Gastroesophageal sphincter (tissue), 4 donors: ENCODE data around the gene TENM3. TPM values are rescaled to one million over a fixed set of nuclear protein-coding genes. Genes with fewer than 3 reads are reported as not detected.

Experiments
- ATAC-seq: fragments of 150-250 bp; one replicate; pipeline ENCODE4 v1.9.1; 2016; ENCODE audit warnings: mild to moderate bottlenecking, moderate library complexity
- H3K27ac ChIP-seq, 4 donors: fragments of 200-600 bp; sonication (generic) in 3 of 4; 1 replicate in 3 of 4; 2 replicates in 1 of 4; pipeline ENCODE4 v1.5.1; 2016 to 2019
- H3K27me3 ChIP-seq: fragments of 200-600 bp; sonication (generic); one replicate; pipeline ENCODE4 v1.5.1; 2019
- H3K36me3 ChIP-seq, 2 donors: fragments of 200-600 bp; sonication (generic); one replicate each; pipeline ENCODE4 v1.5.1; 2019; ENCODE audit warnings: control low read depth in 1 of 2
- H3K4me1 ChIP-seq, 3 donors: fragments of 200-600 bp; sonication (generic); 1 replicate in 2 of 3; 2 replicates in 1 of 3; pipeline ENCODE4 v1.5.1; 2016 to 2019; ENCODE audit warnings: control low read depth in 2 of 3
- H3K4me3 ChIP-seq, 2 donors: fragments of 200-600 bp; sonication (generic); one replicate each; pipeline ENCODE4 v1.5.1; 2019; ENCODE audit warnings: mild to moderate bottlenecking in 1 of 2, moderate library complexity in 1 of 2
- H3K9me3 ChIP-seq, 3 donors: fragments of 200-600 bp; sonication (generic); one replicate each; pipeline ENCODE4 v1.5.1; 2017 to 2019; ENCODE audit warnings: control low read depth in 2 of 3
- CTCF ChIP-seq, 4 experiments: fragments of 200-600 bp in 2 of 4; fragments of 450-650 bp in 2 of 4; sonication (generic) in 1 of 4; IDR thresholded peaks; one replicate each; pipeline ENCODE4 v1.5.1; 2017 to 2019; ENCODE audit warnings: antibody characterized with exemption in 4 of 4, mild to moderate bottlenecking in 2 of 4, moderate library complexity in 2 of 4
- EP300 ChIP-seq: sonication (generic); formaldehyde crosslinking; IDR thresholded peaks from one replicate; pipeline ENCODE4 v1.6.1; 2017; ENCODE audit warnings: antibody characterized with exemption, mild to moderate bottlenecking
- POLR2A ChIP-seq, 2 donors: fragments of 450-650 bp; IDR thresholded peaks; one replicate each; pipeline ENCODE4 v1.6.1; 2017; ENCODE audit warnings: antibody characterized with exemption in 2 of 2, mild to moderate bottlenecking in 2 of 2, moderate library complexity in 1 of 2
- POLR2AphosphoS5 ChIP-seq: sonication (generic); formaldehyde crosslinking; IDR thresholded peaks from one replicate; pipeline ENCODE4 v1.6.1; 2017; ENCODE audit warnings: antibody characterized with exemption
- WGBS, 2 donors: methylation state at CpG; one replicate each; pipeline ENCODE4 v1.1.5; 2018; ENCODE audit warnings: low coverage in 1 of 2; 5-methylcytosine and 5-hydroxymethylcytosine counted together
- total RNA-seq, 4 donors: library from RNA; depleted of rRNA; stranded (reverse); fragments of >200 nt; gene quantifications; one replicate each; pipeline ENCODE4 v1.1.0, GENCODE V29; 2016

Gene TENM3
- total RNA-seq, 4 donors from 2014 or later = 8.2 to 39.9 (median 15.8) TPM

- TF ChIP-seq POLR2A (IDR thresholded peaks at IDR 0.05) (no peak), POLR2AphosphoS5 (no peak), EP300 (no peak), CTCF (IDR thresholded peaks at IDR 0.05) (no peak)
- peaks cover 0 to 2% of the 10 kb centered on the region in 2 donors for H3K36me3 ChIP-seq
- ATAC-seq = no peak
- H3K4me3 ChIP-seq = no peak overlapping the region
- H3K27me3 ChIP-seq = peaks cover 4% of the 10 kb centered on the region
- H3K9me3 ChIP-seq = peaks cover 0 to 11% (median 0%) of the 10 kb centered on the region in 3 donors
- no peak overlapping the region for H3K27ac ChIP-seq
- peaks cover 0 to 11% (median 0%) of the 10 kb centered on the region in 3 donors for H3K4me1 ChIP-seq
- 88 to 100% methylated on average over 1 to 9 of the region's 9 CpGs for WGBS, 2 donors
Observed at GRCh38 chr4:182805321-182805720, 562.1 kb downstream of the TENM3 start.

- Histone ChIP-seq H3K4me3 (no peak overlapping the region), H3K36me3 (no peaks in the 10 kb centered on the region), H3K4me1 (peaks cover 0 to 11% (median 0%) of the 10 kb centered on the region in 3 donors), H3K9me3 (peaks cover 0 to 12% (median 0%) of the 10 kb centered on the region in 3 donors), H3K27ac (no peak overlapping the region), H3K27me3 (peaks cover 4% of the 10 kb centered on the region)
- 70 to 71% methylated on average over 7 to 11 of the region's 13 CpGs for WGBS, 2 donors
- no peak for TF ChIP-seq POLR2A (IDR thresholded peaks at IDR 0.05)
- no peak for TF ChIP-seq POLR2AphosphoS5
- TF ChIP-seq CTCF (IDR thresholded peaks at IDR 0.05) = no peak
- TF ChIP-seq EP300 = no peak
- ATAC-seq = no peak
Observed at GRCh38 chr4:182805750-182806149, 562.5 kb downstream of the TENM3 start.

GRCh38 chr4:182806259-182807252 lies 563.4 kb downstream of the TENM3 start:
- TF ChIP-seq POLR2AphosphoS5 (no peak), EP300 (no peak), POLR2A (IDR thresholded peaks at IDR 0.05) (no peak), CTCF (IDR thresholded peaks at IDR 0.05) (peak in 3 of 4 experiments; percentile 68 to 95 (median 70))
- ATAC-seq = peak; percentile 78
- Histone ChIP-seq H3K36me3 (no peaks in the 10 kb centered on the region), H3K4me3 (peak overlapping the region; percentile 40 to 47), H3K27ac (peak overlapping the region in 1 of 4 donors; percentile 57), H3K27me3 (peaks cover 4% of the 10 kb centered on the region), H3K9me3 (peaks cover 0 to 20% (median 0%) of the 10 kb centered on the region in 3 donors), H3K4me1 (peaks cover 0 to 11% (median 0%) of the 10 kb centered on the region in 3 donors)
- 14 to 39% methylated on average over 12 to 18 of the region's 68 CpGs for WGBS, 2 donors

GRCh38 chr4:182807346-182807745 lies 564.1 kb downstream of the TENM3 start:
- peaks cover 4% of the 10 kb centered on the region for H3K27me3 ChIP-seq
- WGBS, 2 donors = 91% methylated on average over 4 of the region's 12 CpGs; no CpG with 5 or more reads in 1 of the 2 donors
- H3K27ac ChIP-seq = no peak overlapping the region
- H3K9me3 ChIP-seq = peaks cover 0 to 22% (median 0%) of the 10 kb centered on the region in 3 donors
- TF ChIP-seq POLR2A (IDR thresholded peaks at IDR 0.05) = no peak
- no peak for TF ChIP-seq EP300
- TF ChIP-seq CTCF (IDR thresholded peaks at IDR 0.05) = no peak
- no peak for TF ChIP-seq POLR2AphosphoS5
- no peak for ATAC-seq
- peaks cover 0 to 11% (median 0%) of the 10 kb centered on the region in 3 donors for H3K4me1 ChIP-seq
- H3K36me3 ChIP-seq = no peaks in the 10 kb centered on the region
- H3K4me3 ChIP-seq = peak overlapping the region in 1 of 2 donors; percentile 47
